GM19397 (cell line): ENCODE data around the gene PDIA5.

Experiments used
- ATAC-seq: cut with Tn5 transposase; IDR thresholded peaks from one replicate; pipeline ENCODE4 v1.9.1; 2021; ENCODE audit warnings: mild to moderate bottlenecking, moderate library complexity; ENCODE audit not compliant: unreplicated experiment

The PDIA5 gene

DNA sequence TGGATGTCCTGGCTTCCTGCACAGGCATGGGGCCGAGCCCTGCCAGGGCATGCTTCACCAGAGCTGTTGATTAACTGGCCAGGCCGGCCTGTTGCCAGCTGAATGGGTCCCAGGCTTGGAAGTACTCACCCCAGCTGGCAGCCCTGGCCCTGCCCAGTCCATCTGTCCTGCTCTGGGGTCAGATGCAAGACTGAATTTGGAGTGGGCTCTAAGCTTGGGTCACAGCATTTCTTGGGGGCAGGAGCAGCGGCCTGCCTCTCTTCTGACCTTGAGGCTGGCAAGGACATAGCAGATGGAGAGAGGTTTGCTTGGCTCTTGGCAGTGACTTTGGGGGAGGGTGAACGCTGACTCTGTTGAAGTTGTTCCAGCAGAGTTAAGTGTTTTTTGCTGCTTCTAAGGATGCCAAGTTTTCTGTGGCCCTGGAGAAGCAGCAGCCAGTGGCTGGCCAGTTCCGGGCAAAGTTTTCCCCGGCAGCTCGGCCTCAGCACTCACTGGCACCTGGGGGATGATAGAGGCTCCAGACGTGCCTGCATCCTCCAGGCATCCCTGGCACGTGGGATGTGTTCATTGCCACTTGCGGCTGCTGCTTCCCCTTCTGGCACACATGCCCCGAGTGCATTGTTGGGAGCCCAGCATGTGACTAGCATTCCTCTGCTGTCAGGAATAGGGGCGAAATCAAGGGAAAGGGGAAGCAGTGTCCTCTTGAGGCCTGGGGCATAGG is 22.9 kb downstream of the PDIA5 start:
- ATAC-seq, result no peak

DNA sequence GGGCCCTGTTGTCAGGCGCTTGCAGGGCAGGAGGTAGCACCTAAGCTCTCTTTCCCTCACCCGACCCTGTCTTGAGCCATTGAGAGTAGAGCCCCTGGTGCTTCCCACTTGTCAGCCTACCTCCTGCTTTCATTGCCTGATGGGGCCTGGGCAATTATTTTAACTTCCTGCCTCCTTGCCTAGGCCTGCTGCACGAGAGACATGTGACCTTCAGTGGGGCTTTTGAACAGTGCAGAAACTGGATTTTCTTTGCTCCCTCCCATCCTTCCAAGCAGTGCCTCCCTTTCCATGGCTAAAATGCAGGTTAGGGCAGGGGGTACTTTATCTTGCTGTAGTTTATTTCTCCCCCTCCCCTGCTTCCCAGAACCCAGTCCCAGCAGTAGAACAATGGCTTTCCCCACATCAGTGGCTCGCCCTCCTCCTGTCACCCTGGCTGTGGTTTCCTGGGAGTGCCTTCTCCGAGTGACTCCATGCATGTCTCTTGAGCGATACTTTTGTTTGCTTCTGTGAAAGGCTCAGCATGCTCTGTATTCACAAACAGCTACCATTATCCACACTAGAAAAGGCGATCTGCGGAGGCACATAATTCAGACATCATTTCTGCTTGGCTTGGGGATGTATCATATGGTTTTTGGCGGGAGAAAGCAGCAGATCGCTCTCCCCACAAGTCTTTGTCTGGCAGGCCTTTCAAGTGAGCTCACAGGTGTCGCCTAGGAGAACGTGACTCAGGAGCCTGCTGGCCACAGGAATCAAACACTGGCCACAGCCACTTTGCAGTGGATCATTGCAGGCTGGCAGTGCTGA is 24.1 kb downstream of the PDIA5 start:
- no peak for ATAC-seq

- ATAC-seq, result no peak
Observed at GRCh38 chr3:123092243-123092642, 25.4 kb downstream of the PDIA5 start.

DNA sequence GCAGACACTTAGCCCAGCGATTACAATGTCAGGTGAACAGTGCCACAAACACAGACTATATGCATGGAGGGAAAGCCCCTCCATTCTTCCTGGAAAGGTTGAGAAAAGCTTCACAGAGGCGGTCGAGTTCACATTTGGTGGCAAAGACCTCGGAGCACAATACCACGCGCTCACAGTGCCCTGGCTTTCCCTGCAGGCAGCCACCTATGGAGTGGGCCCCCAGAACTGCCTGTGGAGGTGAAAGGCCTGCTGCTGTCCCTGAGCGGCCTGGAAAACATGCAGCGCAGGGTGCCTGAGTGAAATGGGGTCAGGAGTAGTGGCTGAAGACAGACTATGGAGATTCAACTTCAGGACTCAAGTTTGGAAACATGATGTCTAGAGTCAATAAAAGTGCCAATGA is 26.9 kb downstream of the PDIA5 start:
- ATAC-seq, result no peak

DNA sequence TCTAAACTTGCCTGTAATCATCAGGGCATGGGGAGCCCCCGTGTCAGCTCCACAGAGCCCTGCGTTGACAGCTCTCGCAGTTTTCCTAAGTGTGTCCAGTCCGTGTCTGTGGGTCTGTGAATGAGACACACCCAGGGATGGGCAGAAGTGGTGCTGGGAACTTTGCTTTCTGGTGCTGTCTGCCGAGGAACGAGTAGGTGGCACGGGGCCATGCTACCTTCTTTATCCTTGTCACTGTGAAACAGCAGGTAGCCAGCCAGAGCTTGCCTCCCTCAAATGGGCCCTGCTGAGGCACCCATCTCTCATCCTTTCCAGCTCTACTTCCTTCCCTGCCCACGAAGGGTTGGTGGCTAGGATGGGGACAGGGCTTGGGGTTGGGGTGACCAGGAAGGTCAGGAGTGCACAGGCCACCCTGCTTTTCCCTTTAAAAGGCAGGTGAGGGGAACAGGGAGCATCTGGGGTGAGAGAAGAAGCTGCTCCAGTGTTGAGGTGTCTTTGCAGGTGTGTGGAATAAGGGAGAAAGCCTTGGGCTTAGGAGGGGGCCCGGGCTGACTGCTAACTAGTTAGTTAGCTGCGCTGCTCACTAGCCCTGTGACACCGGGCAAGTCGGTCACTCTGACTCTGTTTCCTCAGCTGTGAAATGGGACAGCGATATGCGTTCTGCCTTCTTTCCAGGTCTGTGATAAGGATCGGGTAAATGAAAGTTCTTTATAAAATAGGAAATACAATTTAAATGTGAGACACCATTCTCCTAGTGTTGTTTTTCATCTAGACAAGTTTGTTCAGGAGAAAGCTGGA is 27.9 kb downstream of the PDIA5 start:
- ATAC-seq, result no peak

GRCh38 chr3:123096126-123096525 is 29.3 kb downstream of the PDIA5 start:
- no peak for ATAC-seq

DNA sequence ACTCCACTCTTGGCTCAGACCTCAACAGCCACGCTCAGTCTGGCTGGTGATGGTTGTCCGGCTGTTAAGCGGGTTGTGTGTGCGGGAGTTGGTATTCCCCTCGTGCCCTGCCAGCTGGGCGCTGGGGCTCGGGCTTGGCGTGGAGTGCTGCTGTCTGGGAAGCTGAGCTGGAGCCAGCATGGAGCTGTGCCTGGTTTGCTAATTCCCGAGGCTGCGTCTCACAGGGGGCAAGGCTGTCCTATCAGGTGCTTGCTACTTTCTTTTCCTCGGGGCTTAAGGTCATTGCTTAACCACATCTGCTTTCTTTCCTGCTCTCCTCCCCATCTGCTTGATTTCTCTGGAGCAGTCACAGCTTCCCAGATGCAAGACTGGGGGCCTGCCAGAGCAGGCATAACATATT is 29.9 kb downstream of the PDIA5 start:
- ATAC-seq, result no peak

DNA sequence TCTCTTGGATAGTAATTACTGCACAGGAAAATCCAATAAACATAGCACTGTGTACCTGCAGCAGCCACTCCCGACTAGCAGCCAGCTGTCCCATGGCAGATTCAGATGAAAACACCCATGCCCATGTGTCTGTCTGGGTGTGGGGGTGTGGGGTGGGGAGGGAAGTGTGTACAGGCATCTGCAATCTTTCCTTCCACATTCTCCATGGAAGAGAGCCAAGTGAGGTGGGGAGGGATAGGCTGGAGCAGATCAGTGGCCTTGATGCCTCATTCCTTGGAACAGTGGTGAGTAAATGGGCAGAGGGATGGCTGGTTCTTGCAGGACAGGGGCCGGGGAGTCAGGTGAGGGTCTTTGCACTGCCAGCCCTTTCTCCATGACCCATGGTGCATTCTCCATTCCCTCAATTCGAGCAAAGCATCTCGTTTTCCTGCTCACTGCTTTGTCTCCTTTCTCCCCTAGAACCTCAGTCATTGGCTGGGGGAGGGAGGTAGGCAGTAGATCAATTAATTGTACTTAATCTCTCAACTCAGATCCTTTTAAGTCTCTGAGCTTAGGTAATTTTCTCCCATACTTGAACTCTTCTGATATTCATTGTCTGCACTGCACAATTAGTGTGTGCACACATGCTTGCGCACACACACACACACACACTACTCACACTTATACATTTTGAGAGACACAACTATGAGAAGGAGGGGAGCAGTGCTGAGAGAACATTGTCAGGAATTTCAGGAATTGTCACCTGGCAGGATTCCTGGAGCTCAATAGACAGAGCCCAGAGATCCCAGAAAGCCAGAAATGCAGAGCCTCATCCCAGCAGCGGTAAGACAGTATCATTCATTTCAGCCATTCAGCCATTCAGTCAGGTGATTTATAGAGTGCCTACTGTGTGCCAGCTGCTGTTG is 31.9 kb downstream of the PDIA5 start:
- ATAC-seq, result no peak

DNA sequence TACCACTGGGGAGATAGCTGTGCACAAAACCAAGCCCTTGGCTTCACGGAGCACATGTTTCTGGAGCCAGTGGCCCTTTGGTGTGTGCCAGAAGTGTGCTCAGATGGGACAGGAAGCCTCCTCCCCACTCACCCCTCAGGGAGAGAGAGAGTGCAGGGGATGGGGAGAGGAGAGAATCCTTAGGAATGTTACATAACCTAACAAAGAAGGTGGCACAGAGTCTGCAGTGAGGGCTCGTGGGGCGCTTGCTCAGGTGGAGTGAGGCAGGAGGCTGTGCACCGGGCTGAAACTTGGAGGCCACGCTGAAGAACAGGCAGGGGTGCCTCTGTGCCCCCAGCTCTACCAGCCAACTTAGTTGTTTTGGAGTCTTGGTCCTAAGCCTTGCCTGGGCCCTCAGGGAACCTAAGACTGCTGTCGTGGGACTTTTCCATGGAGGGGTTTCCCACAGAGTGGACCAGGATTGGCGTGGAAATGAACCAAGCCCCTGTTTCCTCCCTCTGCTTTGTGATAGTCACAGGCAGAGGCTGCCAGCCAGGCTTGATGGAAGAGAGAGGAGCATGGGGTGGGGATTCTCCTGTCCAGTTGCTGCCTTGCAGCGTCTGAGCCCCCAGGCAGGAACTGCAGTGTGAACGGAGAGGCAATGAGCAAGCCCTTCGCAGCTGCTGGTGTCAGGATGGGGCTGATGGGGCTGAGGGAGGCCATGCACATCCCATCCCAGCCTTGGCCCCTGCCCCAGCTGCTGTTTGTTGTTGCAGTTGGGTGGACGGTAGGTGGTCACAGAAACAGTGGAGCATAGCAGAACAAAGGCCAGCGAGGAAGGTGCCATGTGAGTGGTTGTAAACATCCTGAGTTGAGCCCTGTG is 32.7 kb downstream of the PDIA5 start:
- ATAC-seq, result no peak

GRCh38 chr3:123100193-123100776 is 33.5 kb downstream of the PDIA5 start:
- ATAC-seq, result no peak

GRCh38 chr3:123102249-123102648 is 35.4 kb downstream of the PDIA5 start:
- no peak for ATAC-seq

DNA sequence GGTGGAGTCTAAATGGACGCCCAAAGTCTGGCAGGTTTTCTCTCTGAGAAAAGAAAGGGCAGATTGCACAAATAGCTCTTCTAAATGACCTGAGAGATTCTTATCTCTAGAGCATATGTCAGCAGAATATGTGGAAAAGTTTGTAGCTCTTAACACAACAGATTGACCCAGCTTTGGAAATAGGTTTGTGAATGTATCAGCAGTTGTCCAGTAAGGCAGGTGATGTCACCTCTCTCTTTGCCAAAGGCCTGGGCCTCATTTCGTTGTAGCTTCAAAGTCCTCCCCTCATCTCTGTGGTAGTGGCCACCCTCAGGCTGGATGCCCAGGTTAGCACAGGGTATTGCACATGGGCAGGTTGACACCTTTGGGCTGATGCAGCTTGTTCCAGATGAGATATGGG is 36.0 kb downstream of the PDIA5 start:
- ATAC-seq, result no peak

GRCh38 chr3:123104550-123104949 is 37.7 kb downstream of the PDIA5 start:
- no peak for ATAC-seq

GRCh38 chr3:123105201-123106189 is 38.7 kb downstream of the PDIA5 start:
- no peak for ATAC-seq

GRCh38 chr3:123110282-123110975 is 43.6 kb downstream of the PDIA5 start:
- ATAC-seq, result no peak

DNA sequence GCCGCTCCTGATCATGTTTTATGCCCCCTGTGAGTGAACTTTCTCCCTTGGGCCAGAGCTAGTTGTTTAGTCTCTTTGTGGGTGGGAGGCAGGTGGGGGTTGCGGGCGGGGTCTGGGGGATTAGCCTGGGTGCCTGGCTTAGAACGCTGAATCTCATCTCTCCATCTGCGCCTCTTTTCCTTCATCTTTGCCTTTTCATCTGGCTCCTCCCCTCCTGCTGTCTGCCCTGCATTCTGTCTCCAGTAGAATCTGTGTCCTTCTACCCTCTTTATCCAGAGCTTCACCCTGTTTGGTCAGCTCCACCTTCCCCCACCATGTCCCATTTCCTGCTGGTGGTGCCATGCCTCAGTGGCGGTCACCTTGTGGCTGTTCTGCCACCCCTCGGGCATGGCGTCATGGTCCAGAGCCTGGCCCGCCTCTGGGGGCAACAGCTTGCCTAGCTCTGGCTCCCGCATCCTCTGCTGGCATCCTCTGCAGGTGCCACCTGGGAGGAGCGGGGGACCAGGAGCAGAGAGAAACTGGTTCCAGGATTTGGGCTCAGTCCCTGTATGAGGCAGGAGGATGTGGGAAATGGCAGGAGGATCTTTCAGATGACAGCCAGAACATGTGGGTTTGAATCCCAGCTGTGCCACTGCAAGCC is 44.3 kb downstream of the PDIA5 start:
- no peak for ATAC-seq

- no peak for ATAC-seq
Observed at GRCh38 chr3:123111640-123112039, 44.8 kb downstream of the PDIA5 start.
